HG03378 (cell line): ENCODE results near the gene FARP2.

Experiments used
- ATAC-seq: cut with Tn5 transposase; IDR thresholded peaks from one replicate; pipeline ENCODE4 v1.9.1; 2021; ENCODE audit warnings: mild to moderate bottlenecking, moderate library complexity; ENCODE audit not compliant: unreplicated experiment

FARP2 gene

DNA sequence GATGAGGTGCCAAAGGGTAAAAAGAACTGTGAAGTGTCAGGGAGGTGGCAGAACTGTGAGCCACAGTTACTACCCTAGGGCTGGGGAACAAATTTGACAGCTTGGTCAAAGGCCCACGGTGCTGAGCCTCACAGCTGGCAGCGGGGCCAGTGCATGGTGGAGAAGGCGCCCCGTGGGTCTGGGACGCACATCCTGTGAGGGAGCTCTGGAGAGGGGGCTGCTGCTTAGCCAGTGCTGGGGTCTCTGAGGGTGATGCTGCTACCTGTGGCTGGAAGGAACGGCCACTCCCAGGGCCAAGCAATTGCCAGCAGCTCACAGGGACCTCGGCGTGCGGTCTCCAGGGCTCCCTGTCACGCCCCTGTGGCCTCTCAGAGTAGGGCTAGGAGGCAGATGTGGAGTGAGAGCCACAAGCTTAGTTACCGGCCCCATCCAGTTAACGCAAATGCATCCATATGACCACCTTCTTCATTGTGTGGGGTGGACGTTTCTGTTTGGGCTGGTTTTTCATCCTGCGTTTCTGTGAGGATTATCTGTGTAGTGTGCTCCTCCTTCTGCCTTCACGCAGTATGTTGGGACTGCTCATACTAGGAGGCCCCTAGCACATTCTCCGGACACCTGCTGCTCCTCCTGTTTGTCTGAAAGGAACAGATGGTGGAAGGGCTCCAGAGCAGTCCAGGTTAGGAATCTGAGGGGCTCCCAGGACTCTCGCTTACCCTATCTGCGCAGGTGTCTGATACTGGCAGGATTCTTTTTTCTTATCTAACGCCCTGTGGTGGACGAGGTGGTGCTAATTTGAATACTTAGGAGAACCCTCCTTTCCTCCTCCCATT, 126.3 kb downstream of the FARP2 start:
- no peak for ATAC-seq

DNA sequence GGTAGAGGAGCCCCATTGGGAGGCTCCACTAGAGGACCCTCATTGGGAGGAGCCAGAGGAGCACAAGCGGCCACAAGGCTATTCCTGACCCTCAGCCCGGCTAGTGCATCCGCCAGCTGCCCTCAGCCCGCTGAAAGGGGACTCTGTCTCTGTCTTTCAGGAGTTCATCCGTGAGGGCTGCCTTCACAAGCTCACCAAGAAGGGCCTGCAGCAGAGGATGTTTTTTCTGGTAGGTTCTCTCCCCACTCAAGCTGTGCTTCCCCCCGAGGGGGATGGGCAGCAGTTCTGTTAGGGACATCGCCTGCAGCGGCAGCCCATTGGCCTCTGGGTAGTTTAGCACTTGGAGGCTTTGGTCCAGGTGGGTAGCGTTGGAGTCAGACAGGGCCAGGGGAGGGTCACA, 127.2 kb downstream of the FARP2 start:
- no peak for ATAC-seq

DNA sequence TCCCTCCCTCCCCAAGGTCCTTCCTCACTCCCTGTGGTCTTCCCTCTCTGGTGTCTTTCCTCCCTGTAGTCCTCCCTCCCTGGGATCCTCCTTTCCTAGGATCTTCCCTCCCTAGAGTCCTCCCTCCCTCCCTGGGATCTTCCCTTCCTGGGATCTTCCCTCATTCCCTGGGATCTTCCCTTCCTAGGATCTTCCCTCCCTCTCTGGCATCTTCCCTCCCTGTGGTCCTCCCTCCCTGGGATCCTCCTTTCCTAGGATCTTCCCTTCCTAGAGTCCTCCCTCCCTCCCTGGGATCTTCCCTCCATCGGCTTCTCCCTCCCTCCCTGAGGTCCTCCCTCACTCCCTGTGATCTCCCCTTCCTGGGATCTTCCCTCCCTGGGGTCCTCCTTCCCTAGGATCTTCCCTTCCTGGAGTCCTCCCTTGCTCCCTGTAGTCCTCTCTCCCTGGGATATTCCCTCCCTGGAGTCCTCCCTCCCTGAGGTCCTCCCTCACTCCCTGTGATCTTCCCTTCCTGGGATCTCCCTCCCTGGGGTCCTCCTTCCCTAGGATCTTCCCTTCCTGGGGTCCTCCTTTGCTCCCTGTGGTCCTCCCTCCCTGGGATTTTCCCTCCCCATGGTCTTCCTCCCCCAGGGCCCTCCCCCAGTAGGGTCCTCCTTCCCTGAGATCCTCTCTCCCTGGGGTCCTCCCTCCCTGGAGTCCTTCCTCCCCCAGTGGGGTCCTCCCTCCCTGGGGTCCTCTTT, 129.3 kb downstream of the FARP2 start:
- ATAC-seq = no peak

DNA sequence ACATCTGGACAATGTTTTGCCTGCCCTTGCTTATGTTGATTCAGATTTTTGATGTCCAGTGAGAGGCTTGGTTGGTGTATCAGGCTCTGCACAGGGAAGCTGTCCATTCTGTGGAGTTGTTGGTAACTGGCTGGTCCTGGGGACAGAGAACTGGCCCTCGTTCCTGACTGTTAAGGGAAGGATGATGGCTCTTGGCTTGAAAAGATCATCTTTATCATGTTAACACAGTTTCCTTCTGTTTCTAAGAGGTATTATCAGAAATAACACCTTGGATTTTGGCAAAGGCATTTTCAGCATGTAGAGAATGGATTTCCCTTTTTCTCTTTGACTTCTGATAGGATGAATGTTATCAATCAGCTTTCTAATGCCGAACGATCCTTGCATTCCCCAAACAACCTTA, 133.0 kb downstream of the FARP2 start:
- ATAC-seq = no peak

DNA sequence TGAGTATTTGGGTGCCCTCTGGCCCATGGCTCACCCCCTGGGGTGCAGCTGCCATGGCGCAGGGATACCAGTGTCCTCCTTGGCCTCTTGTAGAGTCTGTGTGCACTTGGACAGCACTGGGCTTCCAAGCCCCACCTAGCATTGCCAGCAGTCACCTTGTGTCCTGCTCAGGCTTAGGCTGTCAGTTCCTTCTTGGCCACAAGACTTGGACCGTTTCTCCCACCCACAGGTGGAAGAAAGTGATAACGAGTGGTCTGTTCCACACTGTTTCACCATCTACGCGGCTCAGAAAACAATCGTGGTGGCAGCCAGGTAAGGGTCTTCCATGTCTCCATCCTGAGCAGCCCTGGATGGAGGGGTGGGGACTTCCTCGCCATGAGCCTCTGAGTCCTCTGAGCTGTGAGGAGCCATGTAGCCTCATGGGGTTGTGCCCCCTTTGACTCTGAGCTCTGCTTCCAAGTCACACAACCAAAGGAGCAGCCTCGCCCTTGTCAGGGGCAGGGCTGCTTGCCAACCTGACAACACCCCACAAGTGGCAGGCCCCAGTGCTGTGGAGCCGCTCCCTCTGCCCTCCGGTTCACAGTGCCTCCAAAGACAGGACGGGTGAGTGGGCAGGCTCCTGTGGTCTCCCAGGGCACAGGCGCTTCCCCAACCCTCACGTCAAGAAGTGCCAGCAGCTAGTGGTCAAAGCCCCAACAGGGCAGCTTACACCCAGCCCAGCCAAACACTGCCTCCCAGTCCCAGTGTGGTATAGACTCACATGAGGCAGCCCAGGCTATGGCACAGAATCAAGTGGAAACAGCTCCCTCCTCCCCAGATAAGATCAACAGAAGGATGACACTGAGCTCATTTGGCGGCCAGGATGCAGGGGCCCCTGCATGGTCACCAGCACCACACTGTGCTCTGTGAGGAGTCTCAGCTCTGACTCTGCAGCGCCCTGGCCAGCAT, 133.9 kb downstream of the FARP2 start:
- no peak for ATAC-seq

DNA sequence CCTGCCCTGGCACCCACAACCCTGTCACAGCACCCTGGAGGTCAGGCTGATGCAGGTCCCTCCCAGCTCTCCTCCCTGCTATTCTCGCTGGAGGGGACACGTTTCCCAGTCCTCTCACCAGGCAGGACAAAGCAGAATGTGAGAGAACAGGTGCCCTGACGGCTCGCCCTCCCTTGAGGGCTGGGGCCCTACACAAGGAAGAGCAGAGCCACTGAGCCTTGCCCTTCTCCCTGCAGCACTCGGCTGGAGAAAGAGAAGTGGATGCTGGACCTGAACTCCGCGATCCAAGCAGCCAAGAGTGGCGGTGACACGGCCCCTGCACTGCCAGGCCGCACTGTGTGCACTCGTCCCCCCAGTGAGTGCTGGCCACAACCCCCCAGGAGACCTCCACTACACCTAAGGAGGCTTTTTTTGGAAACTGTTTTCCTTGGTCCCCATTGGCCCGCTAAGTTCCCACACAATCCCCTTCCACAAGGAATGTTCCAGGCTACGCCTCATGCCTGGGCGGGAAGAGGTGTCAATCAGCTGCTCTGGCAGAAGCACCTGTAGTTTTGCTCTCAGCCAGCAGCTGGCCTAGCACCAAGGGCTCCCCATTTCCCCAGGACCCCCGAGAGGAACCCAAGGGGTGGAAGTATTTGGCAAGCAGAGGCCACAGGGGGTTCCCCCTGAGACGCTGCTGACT, 134.9 kb downstream of the FARP2 start:
- no peak for ATAC-seq

DNA sequence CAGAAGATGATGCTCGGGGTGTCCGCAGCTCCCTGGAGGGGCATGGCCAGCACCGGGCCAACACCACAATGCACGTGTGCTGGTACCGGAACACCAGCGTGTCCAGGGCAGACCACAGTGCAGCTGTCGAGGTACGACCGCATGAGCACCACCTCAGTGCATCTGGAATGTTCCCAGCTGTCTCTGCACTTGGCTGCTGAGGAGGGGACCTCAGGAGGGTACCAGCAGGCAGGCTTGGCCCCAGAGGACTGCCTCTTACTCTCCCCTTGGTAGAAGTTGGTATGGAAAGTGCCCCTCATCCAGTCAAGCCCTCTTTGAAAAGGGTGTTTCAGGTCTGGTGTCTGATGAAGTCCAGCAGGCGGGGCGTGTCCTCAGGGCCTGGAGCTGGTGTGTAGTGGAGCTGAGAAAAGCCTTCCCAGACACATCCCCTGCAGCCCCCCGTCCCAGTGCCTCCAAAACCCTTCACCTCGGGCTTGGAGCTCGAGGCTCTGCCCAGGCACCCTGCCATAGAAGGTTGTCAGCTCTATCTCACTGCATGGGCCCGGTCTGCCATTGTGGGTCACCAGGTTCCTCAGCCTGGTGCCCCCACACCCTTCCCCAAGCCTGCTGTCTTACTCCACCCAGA, 135.6 kb downstream of the FARP2 start:
- no peak for ATAC-seq

DNA sequence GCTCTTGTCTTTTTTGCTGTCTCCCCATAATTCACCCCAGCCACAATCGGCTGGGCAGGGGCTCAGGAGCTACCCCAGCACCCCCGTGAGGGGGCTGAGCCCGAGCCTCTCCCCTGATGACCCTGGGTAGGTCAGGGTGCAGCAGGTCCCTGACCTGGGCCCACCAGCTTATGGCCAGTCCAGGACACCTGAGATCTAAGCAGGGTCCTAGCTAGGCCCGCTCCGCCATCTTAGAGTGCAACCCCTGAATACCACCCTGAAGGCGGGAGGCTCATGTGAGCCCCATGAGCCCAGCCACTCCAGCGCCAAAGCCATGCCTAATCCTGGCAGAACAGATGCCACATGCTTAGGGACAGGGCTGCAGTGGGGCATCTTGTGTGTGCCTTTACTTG, 136.1 kb downstream of the FARP2 start:
- ATAC-seq = no peak

DNA sequence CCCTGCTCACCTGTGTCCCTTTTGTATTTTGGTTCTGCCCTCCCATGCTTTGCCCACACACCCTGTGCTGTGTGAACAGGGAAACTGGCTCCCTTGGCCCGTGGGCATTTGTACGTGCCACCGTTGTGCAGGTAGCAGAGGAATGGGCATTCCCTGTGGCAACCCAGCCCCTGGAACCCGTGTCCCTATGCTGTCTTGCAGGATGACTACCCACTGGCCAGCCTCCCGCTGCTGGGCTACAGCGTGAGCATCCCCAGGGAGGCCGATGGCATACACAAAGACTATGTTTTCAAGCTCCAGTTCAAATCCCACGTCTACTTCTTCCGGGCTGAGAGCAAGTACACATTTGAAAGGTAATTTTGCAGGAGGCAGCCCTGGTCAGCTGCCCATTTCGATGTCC, 137.0 kb downstream of the FARP2 start:
- ATAC-seq = no peak

DNA sequence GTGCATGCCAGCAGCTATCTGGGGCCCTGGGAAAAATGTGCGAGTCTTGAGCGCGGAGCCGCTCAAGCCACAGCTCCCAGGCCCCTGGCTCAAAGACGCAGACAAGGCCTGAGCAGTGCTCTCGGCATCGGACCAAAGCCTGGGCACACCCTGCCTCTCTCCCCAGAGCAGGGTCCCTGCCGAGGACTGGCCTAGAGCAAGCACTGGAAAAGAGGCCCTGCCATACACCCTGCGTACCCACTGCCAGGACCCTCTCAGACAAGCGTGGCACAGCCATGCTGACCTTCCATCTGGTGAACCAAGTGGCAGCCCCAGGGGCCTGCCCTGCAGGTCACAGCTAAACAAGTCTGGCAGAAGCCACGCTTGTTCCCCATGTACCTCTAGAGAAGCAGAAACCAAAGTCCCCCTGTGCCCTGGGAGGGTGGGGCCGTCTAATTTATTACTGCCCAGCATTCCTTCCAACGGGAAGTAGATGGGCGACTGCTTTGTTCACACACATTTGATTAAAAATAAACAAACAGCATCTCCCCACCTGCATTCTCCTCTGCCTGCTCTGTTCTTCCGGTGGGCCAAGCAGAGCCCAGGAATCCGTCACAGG, 138.3 kb downstream of the FARP2 start:
- ATAC-seq = no peak

DNA sequence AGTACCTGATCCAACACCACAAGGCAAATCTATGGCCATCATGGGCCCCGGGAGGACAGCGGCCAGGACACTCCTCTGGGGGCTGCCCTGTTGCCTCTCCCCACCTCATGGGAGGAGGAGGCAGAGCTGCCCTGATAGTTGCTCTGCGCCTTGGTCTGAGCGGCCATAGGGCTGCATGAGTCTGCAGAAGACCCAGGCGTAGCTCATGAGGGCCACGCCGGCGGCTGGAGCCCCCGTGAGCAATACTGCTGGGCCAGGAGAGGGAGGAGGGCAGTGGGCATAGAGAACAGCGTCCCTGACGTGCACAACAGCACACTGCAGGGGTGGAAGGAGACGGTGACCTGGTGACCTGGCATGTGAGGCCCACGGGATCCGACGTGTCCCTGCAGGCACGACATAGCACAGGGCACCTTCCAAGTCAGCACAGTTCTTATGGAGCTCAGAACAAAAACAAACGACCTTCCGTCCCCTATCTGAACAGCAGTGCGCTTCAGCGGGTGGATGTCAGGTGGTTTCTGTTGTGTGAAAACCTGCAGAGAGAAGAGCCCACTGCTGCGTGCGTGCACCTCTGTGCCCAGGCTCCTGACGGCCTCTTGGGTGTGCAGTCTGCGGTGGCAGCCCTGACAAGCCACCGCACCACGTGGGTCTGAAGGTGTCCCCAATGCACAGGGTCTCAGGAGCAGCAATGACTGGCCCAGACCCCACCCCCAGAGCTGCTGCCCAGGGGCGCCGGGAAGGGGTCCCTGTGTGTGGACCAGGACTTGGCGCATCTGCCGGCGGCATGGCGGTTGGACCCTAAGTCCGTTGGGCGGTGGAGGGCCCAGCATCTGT, 139.3 kb downstream of the FARP2 start:
- ATAC-seq = no peak

DNA sequence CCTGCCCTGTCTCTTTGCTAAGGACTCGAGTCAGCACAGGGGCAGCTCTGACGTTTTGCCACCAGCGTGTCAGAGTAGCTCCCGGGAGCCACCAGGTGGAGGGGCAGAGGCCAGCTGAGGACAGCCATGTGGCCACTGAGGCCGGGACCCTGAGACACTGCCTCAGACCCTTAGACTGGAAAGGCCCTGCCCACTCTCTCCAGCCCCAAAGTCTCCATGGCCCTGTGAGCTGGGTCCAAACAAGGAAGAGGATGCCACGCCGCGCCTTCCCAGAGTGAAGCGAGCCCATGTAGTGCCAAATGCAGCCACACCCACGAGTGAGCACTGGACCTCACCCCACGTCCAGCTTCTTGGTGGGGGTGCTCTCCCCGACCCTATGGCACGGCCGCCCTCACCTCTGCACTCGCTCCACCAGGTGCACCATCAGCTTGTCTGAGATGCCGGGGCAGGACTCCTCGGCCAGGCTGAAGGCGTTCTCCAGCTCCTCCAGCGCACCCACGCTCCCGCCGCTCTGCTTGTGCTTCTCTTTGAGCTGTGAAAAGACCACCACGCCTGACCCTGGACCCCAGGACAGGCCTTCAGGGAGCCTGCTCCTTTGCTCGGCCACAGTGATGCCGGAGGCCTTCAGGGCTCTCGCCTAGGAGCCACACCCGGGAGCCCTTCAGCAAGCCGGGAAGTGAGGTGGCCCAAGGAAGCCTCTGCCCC, 140.1 kb downstream of the FARP2 start:
- ATAC-seq = no peak

DNA sequence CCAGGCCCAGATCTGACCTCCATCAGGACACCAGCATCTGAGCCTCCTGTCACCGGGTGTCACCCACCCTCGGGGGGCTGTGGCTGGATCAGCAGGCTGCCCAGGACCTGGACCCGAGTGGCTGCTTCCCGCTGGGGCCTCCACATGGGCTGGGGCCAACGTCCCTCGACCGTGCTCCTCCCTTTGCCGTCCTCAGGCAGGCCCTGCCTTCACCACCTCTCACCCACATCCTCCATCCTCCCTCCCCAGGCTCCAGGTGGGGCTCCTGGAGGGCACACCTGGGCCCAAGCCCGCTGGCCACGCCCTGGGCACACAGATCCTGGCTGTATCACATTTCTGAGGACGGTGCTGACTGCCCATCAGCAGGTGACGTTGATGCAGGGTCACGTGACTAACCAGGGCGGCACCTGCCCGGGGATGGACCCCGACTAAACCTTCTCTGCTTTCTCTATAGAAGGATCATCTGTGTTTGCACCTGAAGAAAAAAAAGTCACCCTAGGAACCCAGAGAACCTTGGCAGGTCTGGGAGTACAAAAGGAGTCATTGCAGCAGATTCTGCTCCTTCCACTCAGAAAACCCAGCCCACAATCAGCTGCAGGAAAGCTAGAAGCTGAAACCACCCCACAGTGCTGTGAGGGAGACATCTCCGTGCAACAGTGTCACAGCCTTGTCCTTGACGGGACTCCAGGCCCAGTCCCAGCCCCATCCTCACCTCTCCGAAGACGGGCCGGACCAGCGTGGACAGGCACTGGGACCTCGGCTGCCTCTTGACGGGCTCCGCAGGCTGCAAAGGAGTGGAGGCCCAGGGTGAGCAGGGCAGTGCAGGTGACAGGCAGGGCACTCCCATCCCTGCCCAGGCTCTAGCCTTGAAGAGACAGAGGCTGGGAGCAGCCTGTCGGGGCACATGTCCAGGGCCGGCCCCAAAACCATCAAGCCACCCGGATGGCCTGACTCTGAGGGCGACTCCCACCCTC, 141.1 kb downstream of the FARP2 start:
- no peak for ATAC-seq

DNA sequence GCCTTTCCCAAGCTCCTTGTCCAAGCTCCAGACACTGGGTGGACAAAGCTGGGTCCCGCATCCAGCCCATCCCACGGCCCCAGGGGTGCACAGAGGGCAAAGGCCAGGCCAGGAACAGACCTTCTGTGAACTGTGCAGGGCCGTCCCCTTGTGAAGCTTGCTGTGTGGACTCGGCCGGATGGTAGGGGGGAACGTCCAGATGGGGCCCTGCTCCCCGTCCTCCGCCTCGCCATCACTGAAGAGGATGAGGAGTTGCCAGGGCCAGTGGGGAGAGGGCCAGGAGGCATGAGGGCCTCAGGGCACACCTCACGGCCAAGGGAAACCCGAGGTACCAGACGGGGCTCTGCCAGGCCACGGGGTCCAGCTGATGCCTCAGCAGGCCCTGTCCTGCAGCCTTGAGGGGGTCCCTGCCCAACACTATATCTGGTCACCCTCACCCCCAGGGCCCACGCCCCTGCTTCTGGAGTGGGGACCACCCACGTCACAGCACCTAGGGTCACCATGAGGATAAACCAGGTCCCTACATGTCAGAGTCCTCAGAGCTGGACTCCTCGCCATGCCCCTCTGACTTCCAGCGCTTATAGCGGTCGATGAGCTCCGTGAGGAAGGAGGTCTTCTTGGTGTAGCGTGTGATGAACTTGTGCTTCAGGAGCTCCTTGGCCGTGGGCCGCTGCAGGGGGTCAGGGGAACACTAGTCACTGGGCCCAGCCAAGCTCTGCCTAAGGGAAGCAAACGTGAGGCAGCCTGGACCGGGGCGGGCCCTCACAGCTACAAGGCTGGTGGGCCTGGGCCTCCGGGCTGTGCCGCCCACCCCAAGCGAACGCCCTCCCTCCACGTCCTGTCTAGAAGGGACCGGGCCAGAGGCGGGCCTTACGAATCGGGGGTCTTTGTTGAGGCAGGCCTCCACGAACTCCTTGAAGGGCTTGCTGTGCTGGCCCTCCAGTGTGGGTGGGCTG, 142.3 kb downstream of the FARP2 start:
- ATAC-seq = no peak

DNA sequence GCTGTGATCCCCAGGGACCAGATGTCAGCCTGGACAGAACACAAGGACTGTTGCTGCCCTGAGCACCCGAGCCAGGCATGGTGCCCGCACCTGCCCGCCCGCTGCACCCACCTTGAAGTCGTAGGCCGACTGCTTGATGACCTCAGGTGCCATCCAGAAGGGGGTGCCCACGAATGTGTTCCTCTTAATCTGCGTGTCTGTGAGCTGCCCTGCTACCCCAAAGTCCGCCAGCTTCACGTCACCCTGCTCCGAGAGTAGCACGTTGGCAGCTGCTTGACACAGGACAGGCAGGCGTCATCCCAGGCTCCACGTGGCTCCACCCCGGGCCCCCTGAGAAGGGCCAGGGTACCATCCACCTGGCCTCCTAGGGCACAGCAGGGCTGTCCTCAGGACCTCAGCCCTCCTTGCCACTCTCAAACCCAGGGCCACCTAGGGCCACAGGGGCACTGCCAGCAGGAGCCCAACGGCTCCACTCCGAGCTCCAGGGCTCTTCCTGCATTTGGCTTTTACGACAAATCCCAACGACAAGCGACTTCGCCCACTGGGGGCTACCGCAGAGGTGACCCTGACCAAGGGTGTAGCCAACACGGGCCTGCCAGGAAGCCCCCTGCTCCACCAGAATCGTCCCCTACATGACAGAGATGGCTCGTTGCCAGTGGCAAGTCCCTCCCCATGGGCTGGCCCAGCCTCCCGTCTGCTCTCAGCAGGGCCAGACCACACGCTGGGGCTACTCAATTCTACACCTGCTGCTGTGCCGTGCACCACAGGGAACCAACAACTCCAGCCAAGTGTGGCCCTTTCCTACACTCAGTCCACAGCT, 143.3 kb downstream of the FARP2 start:
- ATAC-seq = no peak
